Neural cell (in vitro differentiated cells): Measurements from ENCODE around the gene BRSK2. TPM values are rescaled to one million over a fixed set of nuclear protein-coding genes. Genes with fewer than 3 reads are reported as not detected.

Experiments
- H2AFZ ChIP-seq: fragments of 200-600, 300-800 bp; sonication (generic), shearing (Covaris generic); 2 replicates; pipeline ENCODE4 v1.6.0; 2014; ENCODE audit warnings: low read depth, mild to moderate bottlenecking, antibody characterized with exemption, low read length, moderate library complexity
- H3F3A ChIP-seq: fragments of 200-600 bp; shearing (Covaris generic); 2 replicates; pipeline ENCODE4 v1.6.1; 2016; ENCODE audit warnings: mild to moderate bottlenecking, moderate library complexity, mixed read lengths, antibody characterized with exemption, low read length; ENCODE audit not compliant: insufficient read depth, poor library complexity, severe bottlenecking
- H3K27ac ChIP-seq: fragments of 200-600, 300-800 bp; sonication (generic), shearing (Covaris generic); 2 replicates; pipeline ENCODE4 v1.5.1; 2014; ENCODE audit warnings: mild to moderate bottlenecking, low read length, moderate library complexity
- H3K27me3 ChIP-seq: fragments of 300-800, 200-600 bp; sonication (generic), shearing (Covaris generic); 2 replicates; pipeline ENCODE4 v1.6.0; 2014; ENCODE audit warnings: mild to moderate bottlenecking, low read depth, low read length, moderate library complexity; ENCODE audit not compliant: insufficient read depth
- H3K36me3 ChIP-seq: fragments of 300-800, 200-600 bp; sonication (generic), shearing (Covaris generic); 2 replicates; pipeline ENCODE4 v1.5.1; 2014; ENCODE audit warnings: mild to moderate bottlenecking, antibody characterized with exemption, low read length, moderate library complexity; ENCODE audit not compliant: insufficient read depth
- H3K4me2 ChIP-seq: fragments of 300-800, 200-600 bp; sonication (generic), shearing (Covaris generic); 2 replicates; pipeline ENCODE4 v1.6.0; 2014; ENCODE audit warnings: mild to moderate bottlenecking, low read length
- H3K4me3 ChIP-seq: fragments of 300-800, 200-600 bp; sonication (generic), shearing (Covaris generic); 2 replicates; pipeline ENCODE4 v1.5.1; 2014; ENCODE audit warnings: mild to moderate bottlenecking, low read length, moderate library complexity
- H3K79me2 ChIP-seq: fragments of 200-600 bp; shearing (Covaris generic); replicated peaks from 2 replicates; pipeline ENCODE4 v1.6.0; 2014; ENCODE audit warnings: mild to moderate bottlenecking, low read length, moderate library complexity; ENCODE audit not compliant: insufficient read depth
- H3K9ac ChIP-seq: fragments of 300-800, 200-600 bp; sonication (generic), shearing (Covaris generic); 2 replicates; pipeline ENCODE4 v1.6.1; 2016; ENCODE audit warnings: mild to moderate bottlenecking, low read length, mixed read lengths
- H3K9me2 ChIP-seq: fragments of 200-600 bp; shearing (Covaris generic); 2 replicates; pipeline ENCODE4 v1.6.1; 2016; ENCODE audit warnings: mild to moderate bottlenecking, low read length, mixed read lengths; ENCODE audit not compliant: insufficient read depth
- H3K9me3 ChIP-seq: fragments of 200-600, 300-800 bp; sonication (generic), shearing (Covaris generic); 2 replicates; pipeline ENCODE4 v1.6.1; 2016; ENCODE audit warnings: mild to moderate bottlenecking, mixed run types, low read length, moderate library complexity, mixed read lengths
- H4K20me1 ChIP-seq: fragments of 200-600 bp; shearing (Covaris generic); 2 replicates; pipeline ENCODE4 v1.6.1; 2016; ENCODE audit warnings: mild to moderate bottlenecking, mixed run types; ENCODE audit not compliant: insufficient read depth
- CTCF ChIP-seq: fragments of 450-650 bp; IDR thresholded peaks from 2 replicates; pipeline ENCODE4 v1.5.1; 2014; ENCODE audit warnings: antibody characterized with exemption, mild to moderate bottlenecking, moderate library complexity; ENCODE audit not compliant: poor library complexity, severe bottlenecking
- EP300 ChIP-seq: fragments of 450-650 bp; conservative IDR thresholded peaks from 2 replicates; pipeline ENCODE4 v1.6.1; 2014; ENCODE audit warnings: antibody characterized with exemption, mild to moderate bottlenecking, moderate library complexity; ENCODE audit not compliant: poor library complexity, severe bottlenecking
- EZH2 ChIP-seq: fragments of 200-600, 300-800 bp; shearing (Covaris generic), sonication (generic); IDR thresholded peaks from 2 replicates; pipeline ENCODE4 v1.6.1; 2014; ENCODE audit warnings: antibody characterized with exemption, low read length, borderline replicate concordance, mild to moderate bottlenecking; ENCODE audit not compliant: insufficient read depth, poor library complexity, severe bottlenecking
- MXI1 ChIP-seq: fragments of 450-650 bp; conservative IDR thresholded peaks from 2 replicates; pipeline ENCODE4 v1.6.1; 2014; ENCODE audit warnings: antibody characterized with exemption, mild to moderate bottlenecking; ENCODE audit not compliant: poor library complexity, severe bottlenecking
- POLR2AphosphoS5 ChIP-seq: IDR thresholded peaks from 2 replicates; pipeline ENCODE4 v1.6.1; 2012
- RAD21 ChIP-seq: fragments of 450-650 bp; conservative IDR thresholded peaks from 2 replicates; pipeline ENCODE4 v1.6.1; 2014; ENCODE audit warnings: antibody characterized with exemption, mild to moderate bottlenecking, moderate library complexity
- SMC3 ChIP-seq: fragments of 450-650 bp; conservative IDR thresholded peaks from 2 replicates; pipeline ENCODE4 v1.6.1; 2014; ENCODE audit warnings: antibody characterized with exemption, mild to moderate bottlenecking, moderate library complexity; ENCODE audit not compliant: poor library complexity
- TAF1 ChIP-seq: IDR thresholded peaks from 2 replicates; pipeline ENCODE4 v1.6.1; 2012; ENCODE audit warnings: low read depth
- polyA plus RNA-seq: library from polyadenylated mRNA; depleted of rRNA; stranded (reverse); fragments of >200 nt; gene quantifications from 2 replicates; pipeline ENCODE4 v1.2.3, GENCODE V29; 2014
- TF ChIP-seq, protein P1 (sequence below): IDR thresholded peaks from 2 replicates; pipeline ENCODE4 v1.6.1; 2012; ENCODE audit warnings: borderline replicate concordance

Gene BRSK2
- polyA plus RNA-seq, 1 donor from 2014 or later: 47.5 TPM

DNA sequence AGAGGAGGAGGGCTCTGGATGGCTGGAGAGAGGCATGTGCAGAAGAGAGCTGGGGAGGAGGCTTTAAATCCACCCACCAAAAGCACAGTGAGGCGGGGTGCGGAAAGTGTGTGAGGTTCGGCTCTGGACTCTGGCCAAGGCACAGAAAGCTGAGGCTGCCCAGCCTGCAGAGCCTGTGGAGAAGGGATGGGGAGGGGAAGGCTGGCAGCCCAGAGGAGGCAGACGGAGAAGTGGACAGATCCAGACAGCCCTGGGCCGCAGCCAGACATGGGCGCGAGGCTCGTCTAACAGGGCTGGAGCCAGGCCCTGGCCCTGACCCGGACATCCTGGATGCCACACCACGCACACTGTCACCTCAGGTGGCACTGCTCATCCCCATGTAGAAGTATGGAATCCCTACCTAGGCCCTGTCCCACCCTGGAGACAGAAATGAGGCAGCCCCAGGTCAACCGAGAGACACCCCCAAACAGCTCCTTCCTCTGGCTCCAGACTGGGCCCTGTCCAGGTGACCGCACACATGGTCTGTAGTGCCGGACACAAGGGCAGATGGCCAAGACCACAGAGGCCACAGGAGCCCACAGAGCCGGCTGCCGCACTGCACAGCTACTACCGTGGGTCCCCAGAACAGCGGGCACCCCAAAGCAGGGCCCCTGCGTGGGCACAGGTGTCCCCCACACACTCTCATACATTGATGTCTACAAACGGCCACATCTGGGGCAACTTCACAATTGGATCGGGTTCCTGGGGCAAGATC lies 113.4 kb downstream of the BRSK2 start:
- H3K27ac ChIP-seq: no peak overlapping the region
- no peak overlapping the region for H3K4me3 ChIP-seq

GRCh38 chr11:1503708-1504104 lies 114.0 kb downstream of the BRSK2 start:
- H3K36me3 ChIP-seq: no peaks in the 10 kb centered on the region
- H3K4me3 ChIP-seq: no peak overlapping the region
- no peaks in the 10 kb centered on the region for H4K20me1 ChIP-seq
- H2AFZ ChIP-seq: no peak overlapping the region
- no peak overlapping the region for H3K27ac ChIP-seq
- H3K27me3 ChIP-seq: no peaks in the 10 kb centered on the region
- no peaks in the 10 kb centered on the region for H3K9me3 ChIP-seq
- no peak overlapping the region for H3K9ac ChIP-seq
- H3K9me2 ChIP-seq: no peaks in the 10 kb centered on the region
- H3F3A ChIP-seq: no peaks in the 10 kb centered on the region
- no peak overlapping the region for H3K4me2 ChIP-seq
- H3K79me2 ChIP-seq: no peaks in the 10 kb centered on the region
- TF ChIP-seq, protein P1, sequence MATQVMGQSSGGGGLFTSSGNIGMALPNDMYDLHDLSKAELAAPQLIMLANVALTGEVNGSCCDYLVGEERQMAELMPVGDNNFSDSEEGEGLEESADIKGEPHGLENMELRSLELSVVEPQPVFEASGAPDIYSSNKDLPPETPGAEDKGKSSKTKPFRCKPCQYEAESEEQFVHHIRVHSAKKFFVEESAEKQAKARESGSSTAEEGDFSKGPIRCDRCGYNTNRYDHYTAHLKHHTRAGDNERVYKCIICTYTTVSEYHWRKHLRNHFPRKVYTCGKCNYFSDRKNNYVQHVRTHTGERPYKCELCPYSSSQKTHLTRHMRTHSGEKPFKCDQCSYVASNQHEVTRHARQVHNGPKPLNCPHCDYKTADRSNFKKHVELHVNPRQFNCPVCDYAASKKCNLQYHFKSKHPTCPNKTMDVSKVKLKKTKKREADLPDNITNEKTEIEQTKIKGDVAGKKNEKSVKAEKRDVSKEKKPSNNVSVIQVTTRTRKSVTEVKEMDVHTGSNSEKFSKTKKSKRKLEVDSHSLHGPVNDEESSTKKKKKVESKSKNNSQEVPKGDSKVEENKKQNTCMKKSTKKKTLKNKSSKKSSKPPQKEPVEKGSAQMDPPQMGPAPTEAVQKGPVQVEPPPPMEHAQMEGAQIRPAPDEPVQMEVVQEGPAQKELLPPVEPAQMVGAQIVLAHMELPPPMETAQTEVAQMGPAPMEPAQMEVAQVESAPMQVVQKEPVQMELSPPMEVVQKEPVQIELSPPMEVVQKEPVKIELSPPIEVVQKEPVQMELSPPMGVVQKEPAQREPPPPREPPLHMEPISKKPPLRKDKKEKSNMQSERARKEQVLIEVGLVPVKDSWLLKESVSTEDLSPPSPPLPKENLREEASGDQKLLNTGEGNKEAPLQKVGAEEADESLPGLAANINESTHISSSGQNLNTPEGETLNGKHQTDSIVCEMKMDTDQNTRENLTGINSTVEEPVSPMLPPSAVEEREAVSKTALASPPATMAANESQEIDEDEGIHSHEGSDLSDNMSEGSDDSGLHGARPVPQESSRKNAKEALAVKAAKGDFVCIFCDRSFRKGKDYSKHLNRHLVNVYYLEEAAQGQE: no peak
- TF ChIP-seq MXI1 (no peak), CTCF (no peak), RAD21 (no peak), SMC3 (no peak), EZH2 (no peak), TAF1 (no peak)

More for the DNA sequence above, 113.4 kb downstream of the BRSK2 start:
- TF ChIP-seq, protein P1: no peak
- TF ChIP-seq MXI1 (no peak), CTCF (no peak), RAD21 (no peak), TAF1 (no peak), EP300 (no peak), POLR2AphosphoS5 (no peak), SMC3 (no peak), EZH2 (no peak)
- H3F3A ChIP-seq: no peaks in the 10 kb centered on the region
- H3K4me2 ChIP-seq: no peak overlapping the region
- no peaks in the 10 kb centered on the region for H3K9me3 ChIP-seq
- no peaks in the 10 kb centered on the region for H3K9me2 ChIP-seq
- no peaks in the 10 kb centered on the region for H3K27me3 ChIP-seq
- no peak overlapping the region for H3K9ac ChIP-seq
- no peak overlapping the region for H2AFZ ChIP-seq
- no peaks in the 10 kb centered on the region for H4K20me1 ChIP-seq
- H3K79me2 ChIP-seq: no peaks in the 10 kb centered on the region
- H3K36me3 ChIP-seq: no peaks in the 10 kb centered on the region
